Measurements from ENCODE around the gene UNC119. TPM values are rescaled to one million over a fixed set of nuclear protein-coding genes. Genes with fewer than 3 reads are reported as not detected.

The UNC119 gene
- total and polyA plus RNA-seq, 9 donors = 14.4 to 27.3 (median 19.3) TPM

DNA sequence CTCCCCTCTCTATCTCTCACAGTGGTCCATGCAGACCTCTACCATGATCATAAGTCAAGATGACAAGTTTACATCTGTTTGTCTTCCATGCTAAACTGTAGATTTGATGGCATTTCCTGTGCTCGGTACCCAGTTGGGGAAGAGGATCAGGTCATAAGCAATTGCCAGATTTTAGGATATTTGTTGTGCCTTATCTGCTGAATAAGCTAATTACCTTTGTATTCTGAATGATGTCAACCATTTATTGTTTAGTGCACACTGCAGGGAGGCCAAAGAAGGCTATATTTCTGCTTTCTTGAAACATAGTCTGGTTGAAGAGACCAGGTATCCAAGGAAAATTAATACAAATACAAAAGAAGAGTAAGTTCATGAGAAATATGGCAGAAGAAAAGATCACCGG is 30.1 kb upstream of the UNC119 start:
- Histone ChIP-seq H3K4me1 (ENCODE audit: insufficient read depth) (no peaks in the 10 kb centered on the region), H3K36me3 (no peaks in the 10 kb centered on the region), H3K27ac (no peak overlapping the region), H3K27me3 (no peaks in the 10 kb centered on the region), H3K9me3 (no peaks in the 10 kb centered on the region), H3K4me3 (no peak overlapping the region)
- WGBS, 3 donors = 98% methylated on average over 2 of the region's 2 CpGs
- no peak for DNase-seq
- intact Hi-C loops (cut with DNase I) = no loop called here
- TF ChIP-seq, protein P1, sequence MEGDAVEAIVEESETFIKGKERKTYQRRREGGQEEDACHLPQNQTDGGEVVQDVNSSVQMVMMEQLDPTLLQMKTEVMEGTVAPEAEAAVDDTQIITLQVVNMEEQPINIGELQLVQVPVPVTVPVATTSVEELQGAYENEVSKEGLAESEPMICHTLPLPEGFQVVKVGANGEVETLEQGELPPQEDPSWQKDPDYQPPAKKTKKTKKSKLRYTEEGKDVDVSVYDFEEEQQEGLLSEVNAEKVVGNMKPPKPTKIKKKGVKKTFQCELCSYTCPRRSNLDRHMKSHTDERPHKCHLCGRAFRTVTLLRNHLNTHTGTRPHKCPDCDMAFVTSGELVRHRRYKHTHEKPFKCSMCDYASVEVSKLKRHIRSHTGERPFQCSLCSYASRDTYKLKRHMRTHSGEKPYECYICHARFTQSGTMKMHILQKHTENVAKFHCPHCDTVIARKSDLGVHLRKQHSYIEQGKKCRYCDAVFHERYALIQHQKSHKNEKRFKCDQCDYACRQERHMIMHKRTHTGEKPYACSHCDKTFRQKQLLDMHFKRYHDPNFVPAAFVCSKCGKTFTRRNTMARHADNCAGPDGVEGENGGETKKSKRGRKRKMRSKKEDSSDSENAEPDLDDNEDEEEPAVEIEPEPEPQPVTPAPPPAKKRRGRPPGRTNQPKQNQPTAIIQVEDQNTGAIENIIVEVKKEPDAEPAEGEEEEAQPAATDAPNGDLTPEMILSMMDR (IDR thresholded peaks at IDR 0.05) = no peak
- TF ChIP-seq EP300 (IDR thresholded peaks at IDR 0.05) (no peak), POLR2A (IDR thresholded peaks at IDR 0.05) (no peak)

DNA sequence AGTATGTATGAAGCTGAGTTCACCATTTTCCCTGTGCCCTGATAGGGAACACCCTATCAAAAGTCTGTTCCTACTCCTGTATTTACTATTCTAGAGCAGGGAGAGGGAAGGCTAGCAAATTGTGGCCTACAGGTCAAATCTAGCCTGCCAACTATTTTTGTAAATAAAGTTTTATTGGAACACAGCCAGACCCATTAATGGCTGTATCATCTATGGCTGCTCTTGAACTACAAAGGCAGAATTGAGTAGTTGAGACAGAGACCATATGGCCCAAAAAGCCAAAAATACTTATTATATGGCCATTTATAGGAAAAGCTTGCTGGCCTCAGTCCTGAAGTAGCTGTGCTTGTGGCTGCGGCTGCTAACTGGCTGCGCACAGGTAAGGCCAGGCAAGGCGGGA is 28.5 kb upstream of the UNC119 start:
- TF ChIP-seq POLR2A (IDR thresholded peaks at IDR 0.05) (no peak), EP300 (IDR thresholded peaks at IDR 0.05) (no peak)
- TF ChIP-seq, protein P1 (IDR thresholded peaks at IDR 0.05) = no peak

DNA sequence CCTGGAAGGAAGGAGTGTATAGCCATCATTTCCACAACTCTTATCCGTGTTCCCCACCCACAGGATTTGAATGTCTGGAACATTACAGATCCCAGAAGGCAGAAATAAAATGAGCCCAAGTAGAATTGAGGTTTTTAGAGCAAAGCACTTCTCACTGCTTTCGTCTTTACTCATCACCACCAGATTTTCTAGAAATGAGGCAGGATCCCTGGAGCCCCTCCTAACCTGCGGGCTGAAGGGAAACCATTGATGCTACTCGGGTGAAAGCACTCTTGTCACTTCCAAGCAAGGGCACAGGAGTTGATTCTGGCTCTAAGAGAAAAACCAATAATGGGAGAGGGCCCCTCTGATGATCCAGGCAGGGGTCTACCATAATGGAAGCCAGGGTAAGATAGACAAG is 27.1 kb upstream of the UNC119 start:
- TF ChIP-seq EP300 (IDR thresholded peaks at IDR 0.05) = no peak
- TF ChIP-seq, protein P1 (IDR thresholded peaks at IDR 0.05) = no peak
- no peak for TF ChIP-seq POLR2A (IDR thresholded peaks at IDR 0.05)
- peaks cover 4% of the 10 kb centered on the region for H3K4me1 ChIP-seq (ENCODE audit: insufficient read depth)
- H3K36me3 ChIP-seq = no peaks in the 10 kb centered on the region
- 88 to 91% (median 91%) methylated on average over 4 of the region's 4 CpGs for WGBS, 3 donors
- H3K9me3 ChIP-seq = no peaks in the 10 kb centered on the region
- no peaks in the 10 kb centered on the region for H3K27me3 ChIP-seq
- H3K4me3 ChIP-seq = no peak overlapping the region
- H3K27ac ChIP-seq = no peak overlapping the region
- intact Hi-C loops (cut with DNase I) = no loop called here
- no peak for DNase-seq

More for the DNA sequence above, 28.5 kb upstream of the UNC119 start:
- Histone ChIP-seq H3K4me1 (ENCODE audit: insufficient read depth) (peaks cover 4% of the 10 kb centered on the region), H3K4me3 (no peak overlapping the region), H3K36me3 (no peaks in the 10 kb centered on the region), H3K9me3 (no peaks in the 10 kb centered on the region), H3K27ac (no peak overlapping the region), H3K27me3 (no peaks in the 10 kb centered on the region)
- no peak for DNase-seq
- WGBS, 3 donors = 94 to 97% (median 96%) methylated on average over 3 of the region's 3 CpGs
- intact Hi-C loops (cut with DNase I) = no loop called here

DNA sequence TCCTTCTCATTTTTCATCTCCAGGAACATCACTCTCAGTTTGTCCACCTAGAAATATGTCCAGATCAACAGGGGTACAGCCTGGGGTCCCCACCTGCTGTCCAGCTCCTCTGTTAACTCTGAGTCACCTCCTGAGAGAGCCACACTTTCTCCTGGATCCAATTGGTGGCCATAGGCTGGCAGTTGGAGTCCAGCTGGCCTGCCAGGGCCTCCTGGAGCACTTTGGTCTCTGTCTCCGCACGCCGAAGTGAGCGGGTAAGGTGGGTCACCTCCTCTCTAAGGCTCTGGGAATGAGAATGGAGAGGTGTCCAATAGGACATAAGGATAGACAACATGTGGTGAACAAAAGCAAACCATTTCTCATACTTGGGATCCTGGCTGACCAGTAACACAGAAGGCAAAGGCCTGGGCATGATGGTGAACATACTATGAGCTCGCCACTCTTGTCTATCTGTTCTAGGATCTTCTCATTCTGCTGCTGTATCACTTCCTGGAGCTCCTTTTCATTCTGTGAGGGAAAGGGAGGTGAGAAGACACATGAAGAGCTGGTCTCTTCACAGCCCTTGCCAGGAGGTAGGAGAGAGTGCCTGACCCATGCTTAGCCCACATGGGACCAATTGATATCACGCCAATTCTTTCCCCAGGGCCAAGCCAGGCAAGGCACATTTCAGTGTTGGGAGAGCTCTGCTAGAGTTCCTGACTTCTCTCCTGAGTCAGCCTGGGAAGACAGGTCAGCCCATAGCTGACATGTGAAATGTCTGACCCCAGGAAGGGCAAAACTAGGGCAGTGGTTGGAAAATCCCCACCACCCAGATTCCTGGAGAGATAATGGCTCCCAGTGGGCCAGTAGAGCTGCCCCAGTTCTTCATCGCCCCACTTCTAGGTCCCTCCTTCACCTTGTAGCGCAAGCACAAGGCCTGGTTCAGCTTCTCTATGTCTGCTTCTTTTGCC is 26.1 kb upstream of the UNC119 start:
- WGBS, 3 donors = 98 to 99% (median 98%) methylated on average over 8 of the region's 8 CpGs
- Histone ChIP-seq H3K27me3 (no peaks in the 10 kb centered on the region), H3K4me1 (ENCODE audit: insufficient read depth) (peaks cover 4% of the 10 kb centered on the region), H3K4me3 (no peak overlapping the region), H3K27ac (no peak overlapping the region), H3K36me3 (no peaks in the 10 kb centered on the region), H3K9me3 (no peaks in the 10 kb centered on the region)
- intact Hi-C loops (cut with DNase I) = no loop called here
- TF ChIP-seq, protein P1 (IDR thresholded peaks at IDR 0.05) = no peak
- TF ChIP-seq POLR2A (IDR thresholded peaks at IDR 0.05) = no peak
- no peak for TF ChIP-seq EP300 (IDR thresholded peaks at IDR 0.05)
- DNase-seq = no peak
